HepG2 (cell line): Measurements from ENCODE around the gene MRPL9. TPM values are rescaled to one million over a fixed set of nuclear protein-coding genes. Genes with fewer than 3 reads are reported as not detected.

ENCODE experiments used
- BATF2 ChIP-seq: sonication (generic); formaldehyde crosslinking; IDR thresholded peaks from 2 replicates; pipeline ENCODE4 v1.8.0; 2022; ENCODE audit warnings: mild to moderate bottlenecking, missing genetic modification reagents, moderate library complexity
- CCDC6 ChIP-seq: sonication (generic); formaldehyde crosslinking; IDR thresholded peaks from 2 replicates; pipeline ENCODE4 v1.8.1; 2022; ENCODE audit warnings: mild to moderate bottlenecking, missing genetic modification reagents, moderate library complexity
- GMEB1 ChIP-seq: sonication (generic); formaldehyde crosslinking; IDR thresholded peaks from 2 replicates; pipeline ENCODE4 v1.5.1; 2020; ENCODE audit warnings: missing genetic modification reagents, mild to moderate bottlenecking, borderline replicate concordance
- MED13 ChIP-seq: sonication (generic); formaldehyde crosslinking; IDR thresholded peaks from 2 replicates; pipeline ENCODE4 v1.5.0; 2020; ENCODE audit warnings: missing genetic modification reagents
- SMAD9 ChIP-seq: sonication (generic); formaldehyde crosslinking; IDR thresholded peaks from 2 replicates; pipeline ENCODE4 v1.5.1; 2020; ENCODE audit warnings: mild to moderate bottlenecking, missing genetic modification reagents
- YY1 ChIP-seq: IDR thresholded peaks from 2 replicates; pipeline ENCODE4 v1.6.1; 2011; ENCODE audit warnings: low read length, low read depth, moderate library complexity, mild to moderate bottlenecking; ENCODE audit not compliant: insufficient read depth, insufficient replicate concordance
- ZNF160 ChIP-seq: sonication (generic); formaldehyde crosslinking; IDR thresholded peaks from 2 replicates; pipeline ENCODE4 v1.8.0; 2022; ENCODE audit warnings: mild to moderate bottlenecking, inconsistent platforms, missing genetic modification reagents
- ZNF350 ChIP-seq: sonication (generic); formaldehyde crosslinking; IDR thresholded peaks from 2 replicates; pipeline ENCODE4 v1.4.0; 2020; ENCODE audit warnings: mild to moderate bottlenecking, low read depth, missing genetic modification reagents, borderline replicate concordance
- ZNF570 ChIP-seq: sonication (generic); formaldehyde crosslinking; IDR thresholded peaks from 2 replicates; pipeline ENCODE4 v1.4.0; 2020; ENCODE audit warnings: mild to moderate bottlenecking, missing genetic modification reagents, borderline replicate concordance
- ZNF614 ChIP-seq: IDR thresholded peaks from 2 replicates; pipeline ENCODE4 v1.6.1; 2018; ENCODE audit warnings: missing biosample characterization, missing genetic modification reagents, inconsistent platforms, borderline replicate concordance
- ZNF775 ChIP-seq: sonication (generic); formaldehyde crosslinking; IDR thresholded peaks from 2 replicates; pipeline ENCODE4 v1.4.0; 2020; ENCODE audit warnings: missing genetic modification reagents, mild to moderate bottlenecking, moderate library complexity, borderline replicate concordance
- polyA plus RNA-seq, 8 experiments: library from polyadenylated mRNA; depleted of rRNA in 3 of 8; stranded (reverse) in 7 of 8; unstranded in 1 of 8; fragments of >200 nt; fragmentation: Illumina TruSeq in 4 of 8; extraction: Trizol in 4 of 8; gene quantifications; 2 replicates each; pipeline versions ENCODE4 v1.2.1 to v1.2.3, GENCODE V29; 2011 to 2016; ENCODE audit warnings: low read depth in 4 of 8, missing spikeins in 1 of 8, mixed read lengths in 1 of 8; ENCODE audit not compliant: insufficient read depth in 1 of 8
- total RNA-seq, 5 experiments: library from RNA; depleted of rRNA; stranded (reverse); fragments of >200 nt; fragmentation: Illumina TruSeq; extraction: Trizol; gene quantifications; 2 replicates each; pipeline ENCODE4 v1.2.3, GENCODE V29; 2016; ENCODE audit warnings: low read depth in 1 of 5
- TF ChIP-seq, protein P1 (sequence below): sonication (generic); formaldehyde crosslinking; IDR thresholded peaks from 2 replicates; pipeline ENCODE4 v1.4.0; 2020; ENCODE audit warnings: mild to moderate bottlenecking, missing genetic modification reagents
- TF ChIP-seq, protein P2 (sequence below): sonication (generic); formaldehyde crosslinking; IDR thresholded peaks from 2 replicates; pipeline ENCODE4 v1.4.0; 2020; ENCODE audit warnings: mild to moderate bottlenecking, missing genetic modification reagents

The MRPL9 gene
- total and polyA plus RNA-seq, 2 of the 13 experiments (the other 11 are each of a cell fraction or from before 2014, with no cell fraction given), result 72.1 to 107 TPM

DNA sequence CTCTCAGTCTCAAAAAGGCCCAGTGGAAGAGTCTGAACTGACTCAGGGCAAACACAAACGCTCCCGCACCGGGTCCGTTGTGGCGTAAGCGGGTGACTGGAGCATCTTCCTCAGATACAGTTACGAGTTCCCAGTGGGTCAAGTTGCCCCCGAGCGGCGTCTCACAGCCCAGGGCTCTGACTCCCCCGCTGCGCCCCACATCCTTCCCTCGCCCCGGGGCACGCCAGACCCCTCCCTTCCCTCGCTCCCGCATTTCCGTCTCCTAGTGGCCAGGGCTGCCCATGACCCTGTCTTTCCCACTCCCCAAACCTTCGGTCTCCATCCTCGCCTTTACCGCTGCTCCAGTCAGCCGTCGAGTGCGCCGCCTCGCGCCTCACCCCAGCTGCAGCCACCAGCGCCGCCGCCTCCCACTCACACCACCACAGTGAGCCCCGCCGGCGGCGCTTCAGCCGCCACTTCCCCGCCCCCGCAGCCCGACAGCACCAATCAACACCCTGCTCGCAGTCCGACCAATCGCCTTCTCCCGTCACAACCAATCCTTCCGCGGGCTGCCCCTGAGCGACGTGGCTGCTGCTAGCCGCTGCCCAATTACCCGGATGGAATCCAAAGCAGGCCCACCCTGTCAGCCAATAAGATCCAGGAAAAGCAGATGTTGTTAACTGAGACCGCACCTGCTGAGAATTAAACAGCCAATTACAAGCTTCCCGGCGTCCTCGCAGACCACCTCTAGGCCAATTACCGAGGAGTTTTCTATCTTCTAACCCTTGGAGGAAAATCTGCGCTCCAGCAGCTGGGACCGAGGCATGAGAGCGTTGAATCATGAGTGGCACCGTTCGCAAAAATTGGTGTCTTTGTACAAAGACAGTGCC is 27.0 kb upstream of the MRPL9 start, which contains the start of gene TDRKH (continued):
- TF ChIP-seq BATF2 (CRISPR knock-in tag), result peak; percentile 94
- TF ChIP-seq MED13 (CRISPR knock-in tag), result peak; percentile 81
- peak; percentile 81 for TF ChIP-seq ZNF350 (CRISPR knock-in tag)
- no peak for TF ChIP-seq ZNF775
- peak; percentile 60; the same call in 1 of the 2 replicates for TF ChIP-seq GMEB1 (CRISPR knock-in tag)
- peak; percentile 82; the same call in 1 of the 2 replicates for TF ChIP-seq SMAD9 (CRISPR knock-in tag)
- TF ChIP-seq ZNF570 (CRISPR knock-in tag), result 0 out of 2 replicates have a peak, but pooled peaks have one; percentile 59
- TF ChIP-seq, protein P1, sequence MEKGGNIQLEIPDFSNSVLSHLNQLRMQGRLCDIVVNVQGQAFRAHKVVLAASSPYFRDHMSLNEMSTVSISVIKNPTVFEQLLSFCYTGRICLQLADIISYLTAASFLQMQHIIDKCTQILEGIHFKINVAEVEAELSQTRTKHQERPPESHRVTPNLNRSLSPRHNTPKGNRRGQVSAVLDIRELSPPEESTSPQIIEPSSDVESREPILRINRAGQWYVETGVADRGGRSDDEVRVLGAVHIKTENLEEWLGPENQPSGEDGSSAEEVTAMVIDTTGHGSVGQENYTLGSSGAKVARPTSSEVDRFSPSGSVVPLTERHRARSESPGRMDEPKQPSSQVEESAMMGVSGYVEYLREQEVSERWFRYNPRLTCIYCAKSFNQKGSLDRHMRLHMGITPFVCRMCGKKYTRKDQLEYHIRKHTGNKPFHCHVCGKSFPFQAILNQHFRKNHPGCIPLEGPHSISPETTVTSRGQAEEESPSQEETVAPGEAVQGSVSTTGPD (CRISPR knock-in tag), result no peak
- peak; percentile 25 for TF ChIP-seq YY1
- TF ChIP-seq ZNF614, result no peak
- TF ChIP-seq ZNF160 (CRISPR knock-in tag), result peak; percentile 52; the same call in 1 of the 2 replicates
- TF ChIP-seq, protein P2, sequence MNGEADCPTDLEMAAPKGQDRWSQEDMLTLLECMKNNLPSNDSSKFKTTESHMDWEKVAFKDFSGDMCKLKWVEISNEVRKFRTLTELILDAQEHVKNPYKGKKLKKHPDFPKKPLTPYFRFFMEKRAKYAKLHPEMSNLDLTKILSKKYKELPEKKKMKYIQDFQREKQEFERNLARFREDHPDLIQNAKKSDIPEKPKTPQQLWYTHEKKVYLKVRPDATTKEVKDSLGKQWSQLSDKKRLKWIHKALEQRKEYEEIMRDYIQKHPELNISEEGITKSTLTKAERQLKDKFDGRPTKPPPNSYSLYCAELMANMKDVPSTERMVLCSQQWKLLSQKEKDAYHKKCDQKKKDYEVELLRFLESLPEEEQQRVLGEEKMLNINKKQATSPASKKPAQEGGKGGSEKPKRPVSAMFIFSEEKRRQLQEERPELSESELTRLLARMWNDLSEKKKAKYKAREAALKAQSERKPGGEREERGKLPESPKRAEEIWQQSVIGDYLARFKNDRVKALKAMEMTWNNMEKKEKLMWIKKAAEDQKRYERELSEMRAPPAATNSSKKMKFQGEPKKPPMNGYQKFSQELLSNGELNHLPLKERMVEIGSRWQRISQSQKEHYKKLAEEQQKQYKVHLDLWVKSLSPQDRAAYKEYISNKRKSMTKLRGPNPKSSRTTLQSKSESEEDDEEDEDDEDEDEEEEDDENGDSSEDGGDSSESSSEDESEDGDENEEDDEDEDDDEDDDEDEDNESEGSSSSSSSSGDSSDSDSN (CRISPR knock-in tag), result peak; percentile 75
- TF ChIP-seq CCDC6, result peak; percentile 73; the same call in 1 of the 2 replicates
